WI38 (cell line): Measurements from ENCODE around the gene CAPN5.

Experiments used
- H3K4me3 ChIP-seq: 2 replicates; pipeline ENCODE4 v1.5.1; 2011; ENCODE audit warnings: low read depth, mild to moderate bottlenecking, control low read depth, low read length
- CTCF ChIP-seq: IDR thresholded peaks from 2 replicates; pipeline ENCODE4 v1.5.1; 2012; ENCODE audit warnings: low read depth, mild to moderate bottlenecking, control low read depth, low read length

Gene CAPN5

GRCh38 chr11:77142091-77142975 is 75.6 kb downstream of the CAPN5 start:
- H3K4me3 ChIP-seq, result no peak overlapping the region
- TF ChIP-seq CTCF, result no peak

GRCh38 chr11:77143405-77144020 is 76.7 kb downstream of the CAPN5 start:
- H3K4me3 ChIP-seq, result no peak overlapping the region
- no peak for TF ChIP-seq CTCF

- TF ChIP-seq CTCF, result no peak
- H3K4me3 ChIP-seq, result no peak overlapping the region
Measured at GRCh38 chr11:77144196-77144856, 77.6 kb downstream of the CAPN5 start.

- H3K4me3 ChIP-seq, result no peak overlapping the region
- no peak for TF ChIP-seq CTCF
Measured at GRCh38 chr11:77144857-77145428, 78.2 kb downstream of the CAPN5 start.

GRCh38 chr11:77146261-77147035 is 79.7 kb downstream of the CAPN5 start:
- TF ChIP-seq CTCF, result no peak
- no peak overlapping the region for H3K4me3 ChIP-seq

- TF ChIP-seq CTCF, result no peak
- H3K4me3 ChIP-seq, result no peak overlapping the region
Measured at GRCh38 chr11:77147036-77147315, 80.2 kb downstream of the CAPN5 start.
